GM18907 (cell line): ENCODE results near the gene IFITM1.
"Not testable (repeated sequence)": the region's sequence is repeated elsewhere in the genome, so short reads cannot be mapped to it uniquely, and the experiment has no call there.

Source experiments
- ATAC-seq: cut with Tn5 transposase; IDR thresholded peaks from one replicate; pipeline ENCODE4 v1.9.1; 2021; ENCODE audit warnings: mild to moderate bottlenecking, moderate library complexity; ENCODE audit not compliant: unreplicated experiment

IFITM1 gene

DNA sequence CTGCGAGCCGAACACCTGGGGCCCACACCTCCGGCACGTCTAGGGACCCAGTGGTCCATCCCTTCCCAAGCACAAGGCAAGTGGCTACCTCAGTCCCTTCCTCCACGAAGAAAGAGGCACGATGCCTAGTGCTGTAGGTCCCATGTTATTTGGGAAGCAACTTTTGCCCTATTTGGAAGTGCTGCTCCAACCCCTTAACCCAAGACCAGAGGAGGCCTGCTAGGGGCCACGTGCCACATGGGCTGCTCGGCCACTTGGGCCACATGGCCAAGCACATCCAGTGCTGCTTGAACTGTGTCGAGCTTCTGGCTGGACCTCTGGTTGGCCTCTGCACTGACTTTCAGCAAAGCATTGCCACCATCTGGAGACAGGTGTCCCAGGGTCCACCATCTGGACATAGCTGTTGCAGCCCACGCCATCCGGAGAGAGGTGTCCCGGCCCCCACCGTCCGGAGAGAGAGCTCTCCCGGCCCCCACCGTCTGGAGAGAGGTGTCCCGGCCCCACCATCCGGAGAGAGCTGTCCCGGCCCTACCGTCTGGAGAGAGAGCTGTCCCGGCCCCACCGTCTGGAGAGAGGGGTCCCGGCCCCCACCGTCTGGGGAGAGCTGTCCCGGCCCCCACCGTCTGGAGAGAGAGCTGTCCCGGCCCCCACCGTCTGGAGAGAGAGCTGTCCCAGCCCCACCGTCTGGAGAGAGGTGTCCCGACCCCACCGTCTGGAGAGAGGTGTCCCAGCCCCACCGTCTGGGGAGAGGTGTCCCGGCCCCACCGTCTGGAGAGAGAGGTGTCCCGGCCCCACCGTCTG lies 49.0 kb downstream of the IFITM1 start:
- ATAC-seq, result no peak

GRCh38 chr11:363443-363805 lies 49.6 kb downstream of the IFITM1 start:
- not testable (repeated sequence) for ATAC-seq

DNA sequence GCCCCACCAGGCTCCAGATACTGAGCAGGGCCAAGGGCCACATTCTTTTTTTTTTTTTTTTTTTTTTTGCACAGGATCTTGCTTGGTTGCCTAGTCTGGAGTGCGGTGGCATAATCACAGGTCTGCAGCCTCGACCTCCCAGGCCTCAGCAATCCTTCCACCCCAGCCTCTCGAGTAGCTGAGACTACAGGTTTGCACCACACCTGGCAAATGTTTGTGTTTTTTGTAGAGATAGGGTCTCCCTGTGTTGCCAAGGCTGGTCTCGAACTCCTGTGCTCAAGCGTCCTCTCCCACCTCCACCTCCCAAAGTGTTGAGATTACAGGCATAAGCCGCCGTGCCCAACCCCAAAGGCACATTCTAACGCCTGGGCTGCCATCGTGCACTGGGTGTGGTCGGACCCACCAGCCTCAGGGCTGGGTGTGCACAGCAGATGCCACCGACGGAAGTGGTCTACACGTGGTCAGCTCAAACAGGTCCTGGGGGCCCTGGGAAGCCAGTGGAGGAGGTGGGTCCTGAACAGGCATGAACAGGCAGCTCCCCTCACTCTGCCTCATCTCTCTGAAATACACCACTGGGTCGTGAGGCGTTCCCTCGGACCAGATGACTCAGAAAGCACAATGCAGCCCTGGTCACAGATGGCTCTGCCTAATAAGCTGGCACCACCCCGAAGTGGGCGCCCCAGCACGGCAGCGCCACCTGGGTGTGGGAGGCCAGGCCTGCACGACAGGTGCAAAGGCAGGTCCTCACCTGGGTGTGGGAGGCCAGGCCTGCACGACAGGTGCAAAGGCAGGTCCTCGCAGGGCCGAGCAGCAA lies 50.3 kb downstream of the IFITM1 start:
- ATAC-seq, result no peak
